Activated T-cell treated with anti-CD3 and anti-CD28 coated beads, Interleukin-2, amount 50 U/mL, for 24 hours (primary cell): ENCODE results near the gene ZNF385B.

Experiments used
- DNase-seq: peaks from one replicate; pipeline ENCODE4 v3.0.0-alpha.2; 2020
- H3K27ac Mint-ChIP-seq: 2 replicates; pipeline ENCODE4 v1.8.0; 2020; ENCODE audit warnings: mild to moderate bottlenecking, mixed read lengths
- H3K27me3 Mint-ChIP-seq: 2 replicates; pipeline ENCODE4 v1.8.0; 2020; ENCODE audit warnings: mixed read lengths
- H3K36me3 Mint-ChIP-seq: 2 replicates; pipeline ENCODE4 v1.8.0; 2020; ENCODE audit warnings: low read depth, mixed read lengths
- H3K4me1 Mint-ChIP-seq: 2 replicates; pipeline ENCODE4 v1.8.0; 2020; ENCODE audit warnings: low read depth, mixed read lengths
- H3K4me3 Mint-ChIP-seq: 2 replicates; pipeline ENCODE4 v1.8.0; 2020; ENCODE audit warnings: mild to moderate bottlenecking, moderate library complexity, mixed read lengths
- H3K9me3 Mint-ChIP-seq: 2 replicates; pipeline ENCODE4 v1.8.0; 2020; ENCODE audit warnings: mixed read lengths

Gene ZNF385B

GRCh38 chr2:179606141-179606540, 255.3 kb downstream of the ZNF385B start:
- H3K27me3 Mint-ChIP-seq: no peaks in the 10 kb centered on the region
- no peaks in the 10 kb centered on the region for H3K9me3 Mint-ChIP-seq
- no peaks in the 10 kb centered on the region for H3K4me1 Mint-ChIP-seq
- no peak overlapping the region for H3K27ac Mint-ChIP-seq
- DNase-seq: no peak
- no peaks in the 10 kb centered on the region for H3K36me3 Mint-ChIP-seq
- H3K4me3 Mint-ChIP-seq: no peak overlapping the region

- no peaks in the 10 kb centered on the region for H3K36me3 Mint-ChIP-seq
- H3K27ac Mint-ChIP-seq: no peak overlapping the region
- H3K4me1 Mint-ChIP-seq: no peaks in the 10 kb centered on the region
- no peak for DNase-seq
- no peaks in the 10 kb centered on the region for H3K27me3 Mint-ChIP-seq
- H3K4me3 Mint-ChIP-seq: no peak overlapping the region
- no peaks in the 10 kb centered on the region for H3K9me3 Mint-ChIP-seq
Observed at GRCh38 chr2:179605341-179605740, 256.1 kb downstream of the ZNF385B start.

- Mint-ChIP-seq H3K36me3 (no peaks in the 10 kb centered on the region), H3K4me3 (no peak overlapping the region), H3K9me3 (no peaks in the 10 kb centered on the region), H3K4me1 (no peaks in the 10 kb centered on the region), H3K27me3 (no peaks in the 10 kb centered on the region), H3K27ac (no peak overlapping the region)
- DNase-seq: no peak
Observed at GRCh38 chr2:179604598-179604997, 256.8 kb downstream of the ZNF385B start.

- no peak for DNase-seq
- H3K4me1 Mint-ChIP-seq: no peaks in the 10 kb centered on the region
- H3K27me3 Mint-ChIP-seq: no peaks in the 10 kb centered on the region
- no peaks in the 10 kb centered on the region for H3K36me3 Mint-ChIP-seq
- no peaks in the 10 kb centered on the region for H3K9me3 Mint-ChIP-seq
- no peak overlapping the region for H3K27ac Mint-ChIP-seq
- no peak overlapping the region for H3K4me3 Mint-ChIP-seq
Observed at GRCh38 chr2:179602452-179602851, 259.0 kb downstream of the ZNF385B start.

GRCh38 chr2:179596018-179596417, 265.4 kb downstream of the ZNF385B start:
- Mint-ChIP-seq H3K27ac (no peak overlapping the region), H3K27me3 (no peaks in the 10 kb centered on the region)

GRCh38 chr2:179595284-179595683, 266.1 kb downstream of the ZNF385B start:
- H3K27ac Mint-ChIP-seq: no peak overlapping the region
- no peaks in the 10 kb centered on the region for H3K27me3 Mint-ChIP-seq
- DNase-seq: no peak
- H3K9me3 Mint-ChIP-seq: no peaks in the 10 kb centered on the region
- no peaks in the 10 kb centered on the region for H3K4me1 Mint-ChIP-seq
- H3K36me3 Mint-ChIP-seq: no peaks in the 10 kb centered on the region
- H3K4me3 Mint-ChIP-seq: no peak overlapping the region

More at GRCh38 chr2:179596018-179596417, 265.4 kb downstream of the ZNF385B start:
- H3K9me3 Mint-ChIP-seq: no peaks in the 10 kb centered on the region
- no peaks in the 10 kb centered on the region for H3K4me1 Mint-ChIP-seq
- no peak for DNase-seq
- no peak overlapping the region for H3K4me3 Mint-ChIP-seq
- H3K36me3 Mint-ChIP-seq: no peaks in the 10 kb centered on the region

- Mint-ChIP-seq H3K9me3 (no peaks in the 10 kb centered on the region), H3K4me3 (no peak overlapping the region), H3K27me3 (no peaks in the 10 kb centered on the region), H3K4me1 (no peaks in the 10 kb centered on the region), H3K27ac (no peak overlapping the region), H3K36me3 (no peaks in the 10 kb centered on the region)
- DNase-seq: no peak
Observed at GRCh38 chr2:179594268-179595112, 266.9 kb downstream of the ZNF385B start.

- no peak for DNase-seq
Observed at GRCh38 chr2:179593323-179593722, 268.1 kb downstream of the ZNF385B start.

GRCh38 chr2:179592167-179592936, 269.1 kb downstream of the ZNF385B start:
- H3K27me3 Mint-ChIP-seq: peaks cover 2% of the 10 kb centered on the region
- no peaks in the 10 kb centered on the region for H3K4me1 Mint-ChIP-seq
- H3K36me3 Mint-ChIP-seq: no peaks in the 10 kb centered on the region
- no peaks in the 10 kb centered on the region for H3K9me3 Mint-ChIP-seq
- DNase-seq: no peak
- no peak overlapping the region for H3K27ac Mint-ChIP-seq
- H3K4me3 Mint-ChIP-seq: no peak overlapping the region

More at GRCh38 chr2:179593323-179593722, 268.1 kb downstream of the ZNF385B start:
- Mint-ChIP-seq H3K4me1 (no peaks in the 10 kb centered on the region), H3K36me3 (no peaks in the 10 kb centered on the region), H3K27me3 (peaks cover 2% of the 10 kb centered on the region), H3K9me3 (no peaks in the 10 kb centered on the region), H3K27ac (no peak overlapping the region), H3K4me3 (no peak overlapping the region)

- Mint-ChIP-seq H3K36me3 (no peaks in the 10 kb centered on the region), H3K4me3 (no peak overlapping the region), H3K4me1 (no peaks in the 10 kb centered on the region), H3K27me3 (peaks cover 2% of the 10 kb centered on the region), H3K27ac (no peak overlapping the region), H3K9me3 (no peaks in the 10 kb centered on the region)
- no peak for DNase-seq
Observed at GRCh38 chr2:179591690-179592089, 269.7 kb downstream of the ZNF385B start.

- Mint-ChIP-seq H3K36me3 (no peaks in the 10 kb centered on the region), H3K4me1 (no peaks in the 10 kb centered on the region), H3K9me3 (no peaks in the 10 kb centered on the region), H3K27ac (no peak overlapping the region), H3K27me3 (peaks cover 2% of the 10 kb centered on the region), H3K4me3 (no peak overlapping the region)
- no peak for DNase-seq
Observed at GRCh38 chr2:179588486-179589145, 272.8 kb downstream of the ZNF385B start.

GRCh38 chr2:179584760-179585159, 276.7 kb downstream of the ZNF385B start:
- Mint-ChIP-seq H3K9me3 (no peaks in the 10 kb centered on the region), H3K4me1 (no peaks in the 10 kb centered on the region), H3K27ac (no peak overlapping the region), H3K27me3 (peaks cover 2% of the 10 kb centered on the region), H3K36me3 (no peaks in the 10 kb centered on the region), H3K4me3 (no peak overlapping the region)
- no peak for DNase-seq

GRCh38 chr2:179581605-179582004, 279.8 kb downstream of the ZNF385B start:
- no peaks in the 10 kb centered on the region for H3K9me3 Mint-ChIP-seq
- no peak overlapping the region for H3K27ac Mint-ChIP-seq
- no peaks in the 10 kb centered on the region for H3K4me1 Mint-ChIP-seq
- H3K4me3 Mint-ChIP-seq: no peak overlapping the region
- H3K27me3 Mint-ChIP-seq: no peaks in the 10 kb centered on the region
- DNase-seq: no peak
- H3K36me3 Mint-ChIP-seq: no peaks in the 10 kb centered on the region

- H3K27me3 Mint-ChIP-seq: no peaks in the 10 kb centered on the region
- H3K9me3 Mint-ChIP-seq: no peaks in the 10 kb centered on the region
- no peaks in the 10 kb centered on the region for H3K36me3 Mint-ChIP-seq
- no peaks in the 10 kb centered on the region for H3K4me1 Mint-ChIP-seq
- DNase-seq: no peak
- H3K27ac Mint-ChIP-seq: no peak overlapping the region
- H3K4me3 Mint-ChIP-seq: no peak overlapping the region
Observed at GRCh38 chr2:179580378-179581146, 280.9 kb downstream of the ZNF385B start.
